Hematopoietic multipotent progenitor cell treated with erythropoietin and hydrocortisone succinate and interleukin-3 and kit ligand, for 17 days (in vitro differentiated cells): ENCODE results near the gene OR56A1.

Source experiments
- DNase-seq: peaks from one replicate; pipeline ENCODE4 v3.0.0-alpha.2; 2015; ENCODE audit warnings: low spot score

The OR56A1 gene

DNA sequence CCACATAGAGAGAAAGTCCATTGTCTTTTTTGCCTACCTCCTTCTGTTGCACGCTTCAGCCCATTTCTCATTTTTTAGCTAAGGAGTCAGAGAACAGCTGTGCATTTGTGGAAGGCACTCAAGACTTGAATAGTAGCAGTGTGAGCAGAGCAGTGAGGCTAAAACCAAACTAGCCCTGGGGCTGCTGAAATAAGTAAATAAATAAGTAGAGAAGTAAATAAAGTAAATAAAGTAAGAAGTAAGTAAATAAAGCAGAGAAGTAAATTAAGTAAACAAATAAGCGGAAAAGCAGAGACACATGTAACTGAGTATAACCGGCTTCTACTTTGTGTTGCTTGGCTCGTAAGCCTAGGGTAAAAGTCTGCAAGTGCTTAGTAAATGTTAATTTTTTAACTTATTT, 41.4 kb downstream of the OR56A1 start:
- no peak for DNase-seq

- no peak for DNase-seq
These were observed 43.7 kb downstream of the OR56A1 start, which contains the start of gene OR52L1 for GRCh38 chr11:5986885-5987284. Gene OR52L1 (minus strand): TSS chr11:5986985. CDS start chr11:5986930, 55 bp downstream.

- no peak for DNase-seq
These were observed 47.1 kb downstream of the OR56A1 start for GRCh38 chr11:5983443-5983842.

DNA sequence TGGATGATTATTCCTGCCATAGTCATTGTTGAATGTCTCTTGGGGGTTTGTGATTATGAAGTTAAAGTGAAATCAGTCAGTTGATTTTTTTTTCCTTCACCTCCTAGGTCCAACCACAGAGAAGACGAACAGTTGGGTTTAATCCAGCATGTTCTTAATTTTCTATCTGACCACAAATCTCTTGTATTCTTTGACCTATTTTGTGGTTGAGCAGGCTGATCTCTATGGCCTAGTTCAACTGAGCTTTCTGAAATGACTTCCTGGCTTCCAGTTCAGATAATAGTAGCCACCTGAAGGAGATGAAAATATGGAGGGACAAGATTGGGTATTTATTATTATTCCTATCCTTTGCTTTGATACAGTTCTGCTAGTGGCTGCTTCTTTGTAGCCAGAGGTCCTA, 57.0 kb downstream of the OR56A1 start:
- no peak for DNase-seq
